HG03025 (cell line): ENCODE data around the gene PLAGL1.
"Not testable (repeated sequence)": the region's sequence is repeated elsewhere in the genome, so short reads cannot be mapped to it uniquely, and the experiment has no call there.

Experiments
- ATAC-seq: cut with Tn5 transposase; IDR thresholded peaks from one replicate; pipeline ENCODE4 v1.9.1; 2021; ENCODE audit warnings: mild to moderate bottlenecking, moderate library complexity; ENCODE audit not compliant: unreplicated experiment, low FRiP score

The PLAGL1 gene

GRCh38 chr6:144009628-144010027 lies 1.6 kb upstream of the PLAGL1 start:
- not testable (repeated sequence) for ATAC-seq

DNA sequence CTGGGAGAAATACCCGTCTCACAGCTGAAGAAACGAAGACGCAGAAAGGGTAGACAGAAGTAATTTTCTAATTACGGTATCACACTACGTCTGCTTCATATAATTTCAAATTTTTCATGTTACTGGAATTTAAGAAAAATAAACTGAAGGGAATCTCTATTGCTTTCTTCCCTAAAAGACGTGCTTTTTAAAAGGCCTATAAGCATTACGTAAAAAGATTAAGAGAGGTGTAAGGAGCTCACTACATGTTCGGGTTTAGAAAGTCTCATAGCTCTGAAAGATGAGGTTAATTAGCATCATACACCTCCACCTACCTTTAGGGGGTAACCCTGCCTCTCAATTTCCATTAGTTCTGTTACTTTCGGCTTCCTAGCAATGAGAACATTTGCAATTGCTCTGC lies 787 bp upstream of the PLAGL1 start:
- ATAC-seq, result no peak

GRCh38 chr6:144007478-144008119 lies 460 bp downstream of the PLAGL1 start:
- ATAC-seq, result no peak

GRCh38 chr6:144006736-144007477 lies 1.2 kb downstream of the PLAGL1 start:
- ATAC-seq, result no peak

- no peak for ATAC-seq
These were observed 8.7 kb downstream of the PLAGL1 start for GRCh38 chr6:143999406-143999805.

DNA sequence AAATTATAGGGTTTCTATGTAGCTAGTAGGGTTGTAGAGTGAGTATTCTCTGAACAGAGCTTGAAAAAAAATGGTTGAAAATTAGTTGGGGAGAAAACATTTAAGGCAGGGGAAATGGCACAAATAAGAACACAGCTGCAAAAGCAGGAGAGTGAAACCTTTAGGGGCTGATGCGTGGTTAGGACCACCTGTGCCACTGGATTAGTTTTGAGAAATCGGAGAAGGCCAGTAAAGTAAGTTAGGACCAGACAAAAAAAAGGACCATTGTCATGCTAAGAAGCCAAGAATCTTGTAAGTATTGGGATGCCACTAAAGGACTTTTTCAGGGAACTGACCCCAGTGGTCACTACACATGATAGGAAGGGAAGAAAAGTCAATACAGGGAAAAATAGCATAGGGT lies 9.4 kb downstream of the PLAGL1 start:
- ATAC-seq, result no peak

DNA sequence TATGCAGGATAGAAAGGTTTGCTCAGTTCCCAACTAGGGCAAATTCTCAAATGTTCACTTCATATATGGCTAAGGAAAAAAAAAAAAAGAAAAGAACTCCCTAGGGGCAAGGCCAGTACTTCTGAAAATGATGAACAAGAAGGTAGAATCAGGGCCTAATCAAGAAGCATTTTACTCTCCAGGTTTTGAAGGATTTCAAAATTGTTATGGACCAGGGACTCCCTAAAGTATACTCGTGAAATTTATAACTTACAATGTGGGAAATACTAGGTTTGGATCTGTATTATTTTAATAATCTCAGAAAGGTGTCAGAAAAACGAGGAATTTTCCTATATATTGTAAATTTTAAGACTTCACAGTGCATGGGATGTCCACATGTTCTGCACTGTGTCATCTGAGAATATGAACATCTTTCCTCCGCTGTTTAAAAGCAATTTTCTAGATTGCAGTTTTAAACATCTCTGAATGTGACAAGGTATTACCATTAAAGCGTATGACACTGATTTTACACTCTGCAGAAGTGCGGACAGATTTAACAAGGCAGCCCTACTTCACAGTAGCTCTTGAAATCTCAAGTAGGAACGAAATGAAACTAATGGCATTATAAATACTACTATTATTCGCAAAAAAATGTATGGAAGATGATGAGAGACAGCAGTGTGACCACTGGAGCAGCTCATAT lies 14.0 kb downstream of the PLAGL1 start:
- no peak for ATAC-seq

- no peak for ATAC-seq
These were observed 15.8 kb downstream of the PLAGL1 start for GRCh38 chr6:143992285-143992684.

DNA sequence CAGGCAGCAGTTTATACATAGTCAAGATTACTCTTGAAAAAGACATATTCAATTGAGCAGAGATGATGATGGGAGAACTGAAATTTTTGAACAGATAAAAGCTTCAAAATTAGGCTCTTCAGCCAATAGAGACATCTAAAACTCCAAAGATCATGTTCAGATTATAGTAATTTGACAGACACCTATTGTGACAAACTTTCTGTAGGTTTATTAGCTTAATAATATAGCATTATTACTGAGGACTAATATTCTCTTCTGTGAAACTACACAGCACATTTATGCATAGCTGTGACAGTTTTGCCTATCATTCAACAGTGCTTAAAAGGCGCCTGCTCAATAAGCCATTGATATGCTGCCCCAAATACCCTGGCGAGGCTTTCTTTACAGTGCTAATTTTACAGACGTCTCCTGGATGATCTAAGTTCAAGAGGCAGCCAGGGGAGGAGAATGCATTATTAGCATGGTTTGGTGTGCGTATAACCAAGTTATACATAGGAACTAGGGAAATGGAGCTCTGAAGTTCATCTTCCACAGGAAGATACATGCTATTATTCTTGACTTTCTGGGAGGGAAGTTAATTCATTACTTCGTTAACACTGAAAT lies 21.5 kb downstream of the PLAGL1 start:
- ATAC-seq, result no peak

DNA sequence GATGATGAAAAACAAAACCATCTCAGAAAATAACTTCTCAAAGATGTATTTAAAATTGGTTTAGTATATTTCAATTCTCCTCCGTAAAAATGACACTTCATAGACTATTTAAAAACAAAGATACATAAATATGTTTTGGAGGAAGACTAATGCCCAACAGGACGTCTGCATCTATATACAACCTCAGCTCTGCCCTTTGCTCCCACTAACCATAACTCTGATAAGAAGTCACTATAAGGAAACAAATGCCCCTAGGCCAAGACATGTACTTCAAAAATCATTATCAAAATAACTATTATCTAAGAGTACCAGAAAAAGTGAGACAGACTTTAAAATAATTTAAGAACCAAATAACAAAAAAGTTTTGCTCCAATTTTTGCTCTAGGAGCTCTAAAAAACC lies 23.4 kb downstream of the PLAGL1 start:
- ATAC-seq, result no peak

DNA sequence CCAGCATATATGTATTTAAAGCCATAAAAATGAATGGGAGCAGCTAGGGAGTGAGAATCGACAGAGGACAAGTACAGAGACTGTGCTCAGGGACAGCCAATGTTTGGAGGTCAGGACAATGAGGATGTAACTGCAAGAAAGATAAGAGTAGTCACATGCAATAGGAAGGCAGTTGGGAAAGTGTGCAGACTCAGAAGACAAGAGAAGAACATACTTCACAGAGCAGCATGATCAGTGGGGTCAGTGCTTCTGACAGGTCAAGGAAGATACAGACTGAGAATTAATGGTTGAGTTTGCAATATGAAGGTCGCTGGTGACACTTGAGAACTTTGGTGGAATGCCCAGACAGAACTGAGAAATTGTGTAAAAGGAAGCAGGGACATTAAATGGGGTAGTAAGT lies 25.1 kb downstream of the PLAGL1 start:
- ATAC-seq, result no peak

GRCh38 chr6:143980921-143981320 lies 27.1 kb downstream of the PLAGL1 start:
- no peak for ATAC-seq

- no peak for ATAC-seq
These were observed 31.2 kb downstream of the PLAGL1 start for GRCh38 chr6:143976806-143977349.

- ATAC-seq, result no peak
These were observed 34.0 kb downstream of the PLAGL1 start for GRCh38 chr6:143974089-143974488.

DNA sequence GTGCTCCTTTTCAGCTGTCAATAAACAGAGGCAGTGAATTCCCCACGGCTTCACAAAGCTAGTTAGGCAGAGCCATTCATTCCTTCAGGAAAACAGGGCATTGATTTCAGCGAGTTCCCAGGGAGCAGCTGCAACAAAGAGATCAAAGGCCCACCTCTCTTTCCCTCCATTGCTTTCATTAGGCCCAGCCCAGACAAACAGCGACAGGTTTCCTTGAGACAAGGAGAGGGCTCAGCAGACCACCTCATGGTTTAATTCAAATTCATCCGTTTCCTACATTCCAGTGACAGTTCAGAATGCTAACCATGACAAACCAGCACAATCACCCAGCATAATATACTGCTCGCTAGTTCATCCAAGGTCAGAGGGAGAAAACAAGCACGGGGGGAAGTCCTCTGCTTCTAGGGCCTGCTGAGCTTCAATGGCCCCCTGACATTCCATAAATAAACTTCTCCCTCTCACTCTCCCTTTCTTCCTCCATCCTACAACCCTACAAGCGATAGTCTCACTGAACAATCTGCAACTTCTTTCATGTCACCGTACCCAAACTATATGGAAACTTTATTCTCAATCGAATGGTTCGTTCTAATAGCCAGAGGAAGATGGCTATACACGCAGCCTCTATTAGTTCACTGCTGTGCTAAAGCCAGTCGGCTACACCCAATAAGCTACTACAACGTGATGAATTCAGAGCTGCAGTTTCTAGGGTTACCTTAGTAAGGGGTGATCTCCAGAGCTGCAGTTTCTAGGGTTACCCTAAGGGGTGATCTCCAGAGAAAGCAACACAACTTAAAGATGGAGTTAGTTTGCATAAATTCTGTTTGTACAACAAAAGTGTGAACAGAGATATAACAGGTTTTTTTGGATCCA lies 34.7 kb downstream of the PLAGL1 start:
- no peak for ATAC-seq

DNA sequence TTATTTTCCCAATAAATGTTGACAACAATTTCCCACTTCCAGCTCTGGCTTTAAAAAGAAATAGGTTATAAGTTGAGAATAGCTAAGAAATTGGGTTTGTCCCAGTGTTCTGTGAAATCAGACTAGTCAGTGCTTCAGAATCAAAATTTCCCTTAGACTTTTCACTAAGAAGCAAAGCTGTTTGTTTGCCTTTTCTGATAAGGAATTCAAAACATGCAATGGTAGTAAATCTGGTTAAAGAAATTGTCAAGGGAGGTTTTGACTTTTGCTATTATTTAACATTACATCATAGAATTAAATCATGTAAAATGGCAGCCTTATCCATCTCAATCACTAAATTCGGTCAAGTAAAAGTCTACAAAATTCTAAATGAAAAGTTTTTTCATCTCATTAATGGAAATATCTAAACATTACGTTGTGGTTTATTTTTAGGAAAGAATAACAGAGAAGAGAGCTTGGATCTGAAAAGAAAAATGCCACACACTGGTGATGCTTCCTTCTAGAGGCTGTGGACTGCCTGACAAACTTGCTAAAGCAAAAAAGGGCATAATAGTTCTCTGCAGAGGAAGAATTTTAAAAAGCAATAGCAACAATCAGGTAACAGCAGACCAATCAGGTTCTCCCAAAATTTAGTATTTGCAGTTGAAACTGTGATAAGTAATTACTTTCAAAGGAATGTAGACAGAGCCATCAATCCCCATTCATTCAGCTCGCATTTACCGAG lies 36.4 kb downstream of the PLAGL1 start:
- no peak for ATAC-seq

- no peak for ATAC-seq
These were observed 37.4 kb downstream of the PLAGL1 start for GRCh38 chr6:143970456-143971218.

DNA sequence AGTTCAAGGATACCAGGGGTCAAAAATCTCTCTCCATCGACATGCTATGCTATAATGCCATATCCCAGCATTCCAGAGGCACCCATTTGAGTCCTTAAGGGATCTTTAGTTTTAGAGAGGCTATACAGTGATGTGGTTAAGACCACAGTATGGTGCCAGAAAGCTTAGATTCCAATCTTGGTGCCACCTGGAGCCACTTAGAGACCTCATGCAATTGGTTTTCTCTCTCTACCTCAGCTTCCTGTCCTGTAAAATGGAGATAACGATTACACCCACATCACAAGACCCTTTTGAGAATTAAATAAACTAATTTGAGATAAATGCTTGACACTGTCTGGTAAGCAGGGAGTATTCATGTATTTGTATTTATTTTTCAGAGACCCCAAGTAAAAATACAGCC lies 39.0 kb downstream of the PLAGL1 start:
- ATAC-seq, result no peak
